Stomach (tissue), 4 donors: ENCODE data around the gene TICRR.

Experiments used
- EP300 ChIP-seq: sonication (generic); formaldehyde crosslinking; IDR thresholded peaks from one replicate; pipeline ENCODE4 v1.6.1; 2017; ENCODE audit warnings: antibody characterized with exemption
- POLR2A ChIP-seq, 4 donors: fragments of 450-650 bp; IDR thresholded peaks; one replicate each; pipeline ENCODE4 v1.6.1; 2016; ENCODE audit warnings: antibody characterized with exemption in 4 of 4, control low read depth in 2 of 4, mild to moderate bottlenecking in 1 of 4, moderate library complexity in 1 of 4
- TF ChIP-seq, protein P1 (sequence below), 7 experiments: fragments of 450-650 bp in 4 of 7; fragments of 200-600 bp in 3 of 7; sonication (generic) in 3 of 7; IDR thresholded peaks; one replicate each; pipeline ENCODE4 v1.5.1; 2016 to 2019; ENCODE audit warnings: antibody characterized with exemption in 7 of 7, control low read depth in 2 of 7, mild to moderate bottlenecking in 1 of 7

GRCh38 chr15:89632563-89633430 lies 57.5 kb downstream of the TICRR start:
- TF ChIP-seq EP300 (no peak), POLR2A (IDR thresholded peaks at IDR 0.05) (no peak)
- TF ChIP-seq, protein P1, sequence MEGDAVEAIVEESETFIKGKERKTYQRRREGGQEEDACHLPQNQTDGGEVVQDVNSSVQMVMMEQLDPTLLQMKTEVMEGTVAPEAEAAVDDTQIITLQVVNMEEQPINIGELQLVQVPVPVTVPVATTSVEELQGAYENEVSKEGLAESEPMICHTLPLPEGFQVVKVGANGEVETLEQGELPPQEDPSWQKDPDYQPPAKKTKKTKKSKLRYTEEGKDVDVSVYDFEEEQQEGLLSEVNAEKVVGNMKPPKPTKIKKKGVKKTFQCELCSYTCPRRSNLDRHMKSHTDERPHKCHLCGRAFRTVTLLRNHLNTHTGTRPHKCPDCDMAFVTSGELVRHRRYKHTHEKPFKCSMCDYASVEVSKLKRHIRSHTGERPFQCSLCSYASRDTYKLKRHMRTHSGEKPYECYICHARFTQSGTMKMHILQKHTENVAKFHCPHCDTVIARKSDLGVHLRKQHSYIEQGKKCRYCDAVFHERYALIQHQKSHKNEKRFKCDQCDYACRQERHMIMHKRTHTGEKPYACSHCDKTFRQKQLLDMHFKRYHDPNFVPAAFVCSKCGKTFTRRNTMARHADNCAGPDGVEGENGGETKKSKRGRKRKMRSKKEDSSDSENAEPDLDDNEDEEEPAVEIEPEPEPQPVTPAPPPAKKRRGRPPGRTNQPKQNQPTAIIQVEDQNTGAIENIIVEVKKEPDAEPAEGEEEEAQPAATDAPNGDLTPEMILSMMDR (IDR thresholded peaks at IDR 0.05): no peak
